Stomach (tissue), 4 donors: ENCODE results near the gene SEC61B.
"Not testable (repeated sequence)": the region's sequence is repeated elsewhere in the genome, so short reads cannot be mapped to it uniquely, and the experiment has no call there.

Experiments used
- EP300 ChIP-seq: sonication (generic); formaldehyde crosslinking; IDR thresholded peaks from one replicate; pipeline ENCODE4 v1.6.1; 2017; ENCODE audit warnings: antibody characterized with exemption
- POLR2A ChIP-seq, 4 donors: fragments of 450-650 bp; IDR thresholded peaks; one replicate each; pipeline ENCODE4 v1.6.1; 2016; ENCODE audit warnings: antibody characterized with exemption in 4 of 4, control low read depth in 2 of 4, mild to moderate bottlenecking in 1 of 4, moderate library complexity in 1 of 4
- POLR2AphosphoS5 ChIP-seq, 3 donors: sonication (generic); formaldehyde crosslinking; IDR thresholded peaks; one replicate each; pipeline ENCODE4 v1.6.1; 2016; ENCODE audit warnings: antibody characterized with exemption in 3 of 3
- TF ChIP-seq, protein P1 (sequence below), 7 experiments: fragments of 450-650 bp in 4 of 7; fragments of 200-600 bp in 3 of 7; sonication (generic) in 3 of 7; IDR thresholded peaks; one replicate each; pipeline ENCODE4 v1.5.1; 2016 to 2019; ENCODE audit warnings: antibody characterized with exemption in 7 of 7, control low read depth in 2 of 7, mild to moderate bottlenecking in 1 of 7

- not testable (repeated sequence) for TF ChIP-seq POLR2AphosphoS5 (IDR thresholded peaks at IDR 0.05); POLR2A (IDR thresholded peaks at IDR 0.05); EP300
- TF ChIP-seq, protein P1, sequence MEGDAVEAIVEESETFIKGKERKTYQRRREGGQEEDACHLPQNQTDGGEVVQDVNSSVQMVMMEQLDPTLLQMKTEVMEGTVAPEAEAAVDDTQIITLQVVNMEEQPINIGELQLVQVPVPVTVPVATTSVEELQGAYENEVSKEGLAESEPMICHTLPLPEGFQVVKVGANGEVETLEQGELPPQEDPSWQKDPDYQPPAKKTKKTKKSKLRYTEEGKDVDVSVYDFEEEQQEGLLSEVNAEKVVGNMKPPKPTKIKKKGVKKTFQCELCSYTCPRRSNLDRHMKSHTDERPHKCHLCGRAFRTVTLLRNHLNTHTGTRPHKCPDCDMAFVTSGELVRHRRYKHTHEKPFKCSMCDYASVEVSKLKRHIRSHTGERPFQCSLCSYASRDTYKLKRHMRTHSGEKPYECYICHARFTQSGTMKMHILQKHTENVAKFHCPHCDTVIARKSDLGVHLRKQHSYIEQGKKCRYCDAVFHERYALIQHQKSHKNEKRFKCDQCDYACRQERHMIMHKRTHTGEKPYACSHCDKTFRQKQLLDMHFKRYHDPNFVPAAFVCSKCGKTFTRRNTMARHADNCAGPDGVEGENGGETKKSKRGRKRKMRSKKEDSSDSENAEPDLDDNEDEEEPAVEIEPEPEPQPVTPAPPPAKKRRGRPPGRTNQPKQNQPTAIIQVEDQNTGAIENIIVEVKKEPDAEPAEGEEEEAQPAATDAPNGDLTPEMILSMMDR (IDR thresholded peaks at IDR 0.05) = not testable (repeated sequence)
Observed at GRCh38 chr9:99196484-99196883, 25.6 kb upstream of the SEC61B start.
